ENCODE results near the gene CNR2.

The CNR2 gene

GRCh38 chr1:23927097-23927496 is 13.9 kb upstream of the CNR2 start:
- H2AFZ ChIP-seq (ENCODE audit: low read depth), result no peak overlapping the region
- H3K27me3 ChIP-seq (ENCODE audit: insufficient read depth, low read depth), result no peaks in the 10 kb centered on the region
- no peaks in the 10 kb centered on the region for H3K36me3 ChIP-seq (ENCODE audit: insufficient read depth)
- H3K4me1 ChIP-seq (ENCODE audit: low read depth, poor library complexity, severe bottlenecking), result no peaks in the 10 kb centered on the region
- H4K20me1 ChIP-seq (ENCODE audit: insufficient read depth), result no peaks in the 10 kb centered on the region
- H3K4me2 ChIP-seq, result no peak overlapping the region
- no peak overlapping the region for H3K9ac ChIP-seq
- H3K27ac ChIP-seq, result no peak overlapping the region
- no peaks in the 10 kb centered on the region for H3K79me2 ChIP-seq (ENCODE audit: insufficient read depth, low read depth)
- TF ChIP-seq, protein P1, sequence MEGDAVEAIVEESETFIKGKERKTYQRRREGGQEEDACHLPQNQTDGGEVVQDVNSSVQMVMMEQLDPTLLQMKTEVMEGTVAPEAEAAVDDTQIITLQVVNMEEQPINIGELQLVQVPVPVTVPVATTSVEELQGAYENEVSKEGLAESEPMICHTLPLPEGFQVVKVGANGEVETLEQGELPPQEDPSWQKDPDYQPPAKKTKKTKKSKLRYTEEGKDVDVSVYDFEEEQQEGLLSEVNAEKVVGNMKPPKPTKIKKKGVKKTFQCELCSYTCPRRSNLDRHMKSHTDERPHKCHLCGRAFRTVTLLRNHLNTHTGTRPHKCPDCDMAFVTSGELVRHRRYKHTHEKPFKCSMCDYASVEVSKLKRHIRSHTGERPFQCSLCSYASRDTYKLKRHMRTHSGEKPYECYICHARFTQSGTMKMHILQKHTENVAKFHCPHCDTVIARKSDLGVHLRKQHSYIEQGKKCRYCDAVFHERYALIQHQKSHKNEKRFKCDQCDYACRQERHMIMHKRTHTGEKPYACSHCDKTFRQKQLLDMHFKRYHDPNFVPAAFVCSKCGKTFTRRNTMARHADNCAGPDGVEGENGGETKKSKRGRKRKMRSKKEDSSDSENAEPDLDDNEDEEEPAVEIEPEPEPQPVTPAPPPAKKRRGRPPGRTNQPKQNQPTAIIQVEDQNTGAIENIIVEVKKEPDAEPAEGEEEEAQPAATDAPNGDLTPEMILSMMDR (conservative IDR thresholded peaks at IDR 0.05; ENCODE audit: low read depth, low read length), result no peak
- H3K4me3 ChIP-seq (IDR thresholded peaks at IDR 0.05; ENCODE audit: insufficient read depth, low read depth, low read length), result no peak overlapping the region

GRCh38 chr1:23925279-23925678 is 12.1 kb upstream of the CNR2 start:
- Histone ChIP-seq H3K27me3 (ENCODE audit: insufficient read depth, low read depth) (no peaks in the 10 kb centered on the region), H3K4me2 (no peak overlapping the region), H3K9ac (no peak overlapping the region), H3K36me3 (ENCODE audit: insufficient read depth) (no peaks in the 10 kb centered on the region), H3K27ac (no peak overlapping the region), H2AFZ (ENCODE audit: low read depth) (no peak overlapping the region), H3K4me3 (IDR thresholded peaks at IDR 0.05; ENCODE audit: insufficient read depth, low read depth, low read length) (no peak overlapping the region), H3K4me1 (ENCODE audit: low read depth, poor library complexity, severe bottlenecking) (peaks cover 11% of the 10 kb centered on the region), H4K20me1 (ENCODE audit: insufficient read depth) (no peaks in the 10 kb centered on the region), H3K79me2 (ENCODE audit: insufficient read depth, low read depth) (no peaks in the 10 kb centered on the region)
- TF ChIP-seq, protein P1 (conservative IDR thresholded peaks at IDR 0.05; ENCODE audit: low read depth, low read length), result no peak

GRCh38 chr1:23924601-23925000 is 11.4 kb upstream of the CNR2 start:
- Histone ChIP-seq H3K4me2 (no peak overlapping the region), H3K27ac (no peak overlapping the region), H3K4me1 (ENCODE audit: low read depth, poor library complexity, severe bottlenecking) (peaks cover 17% of the 10 kb centered on the region), H3K79me2 (ENCODE audit: insufficient read depth, low read depth) (no peaks in the 10 kb centered on the region), H3K4me3 (IDR thresholded peaks at IDR 0.05; ENCODE audit: insufficient read depth, low read depth, low read length) (no peak overlapping the region), H2AFZ (ENCODE audit: low read depth) (no peak overlapping the region), H3K9ac (no peak overlapping the region), H3K27me3 (ENCODE audit: insufficient read depth, low read depth) (no peaks in the 10 kb centered on the region), H4K20me1 (ENCODE audit: insufficient read depth) (no peaks in the 10 kb centered on the region), H3K36me3 (ENCODE audit: insufficient read depth) (no peaks in the 10 kb centered on the region)
- TF ChIP-seq, protein P1 (conservative IDR thresholded peaks at IDR 0.05; ENCODE audit: low read depth, low read length), result no peak

DNA sequence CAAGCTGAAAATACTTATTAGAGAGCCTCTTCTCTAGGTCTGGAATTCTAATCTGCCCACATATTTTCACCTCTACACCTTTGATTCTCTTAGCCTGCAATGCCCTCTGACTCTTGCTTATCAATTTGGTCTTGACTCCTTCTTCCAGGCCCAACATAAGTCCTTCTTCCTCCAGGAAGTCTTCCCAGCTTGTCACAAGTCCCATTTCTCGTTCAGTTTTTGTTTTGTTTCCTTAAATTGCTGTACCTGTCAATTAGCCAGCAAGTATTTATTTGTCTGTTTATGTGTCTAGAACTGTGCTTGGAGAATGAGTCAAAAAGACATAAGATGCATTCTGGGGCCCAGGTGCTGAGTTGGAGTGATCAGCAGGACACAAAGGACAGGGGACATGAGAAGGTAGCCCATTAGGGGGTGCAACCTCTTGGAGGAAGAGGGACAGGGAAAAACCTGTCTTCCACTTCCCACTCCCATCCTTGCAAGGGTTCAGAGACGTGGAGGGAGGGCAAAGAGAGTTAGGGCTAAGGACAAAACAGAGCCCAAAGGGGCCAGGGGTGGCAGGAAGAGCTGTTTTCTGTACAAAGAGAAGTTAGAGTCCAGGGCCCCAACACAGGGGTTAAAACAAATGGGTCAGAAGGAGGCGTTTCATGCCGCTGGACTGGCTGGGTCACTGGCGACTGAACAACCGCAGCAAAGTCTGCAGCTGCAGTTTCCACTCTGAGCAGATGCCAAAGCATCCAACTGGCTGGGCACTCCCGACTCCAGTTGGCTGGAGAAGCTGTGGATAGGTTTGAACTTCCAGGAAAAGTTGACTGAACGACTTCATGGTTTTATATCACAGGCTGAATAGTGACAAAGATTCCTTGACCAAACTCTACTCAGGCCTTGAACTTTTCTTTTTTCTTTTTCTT is 10.7 kb upstream of the CNR2 start:
- Histone ChIP-seq H3K36me3 (ENCODE audit: insufficient read depth) (no peaks in the 10 kb centered on the region), H3K4me3 (IDR thresholded peaks at IDR 0.05; ENCODE audit: insufficient read depth, low read depth, low read length) (no peak overlapping the region), H3K4me2 (no peak overlapping the region), H3K9ac (no peak overlapping the region), H3K79me2 (ENCODE audit: insufficient read depth, low read depth) (no peaks in the 10 kb centered on the region), H2AFZ (ENCODE audit: low read depth) (no peak overlapping the region), H3K27me3 (ENCODE audit: insufficient read depth, low read depth) (no peaks in the 10 kb centered on the region), H3K27ac (no peak overlapping the region), H4K20me1 (ENCODE audit: insufficient read depth) (no peaks in the 10 kb centered on the region), H3K4me1 (ENCODE audit: low read depth, poor library complexity, severe bottlenecking) (peaks cover 25% of the 10 kb centered on the region)
- TF ChIP-seq, protein P1 (conservative IDR thresholded peaks at IDR 0.05; ENCODE audit: low read depth, low read length), result no peak
